AG09319 (cell line): ENCODE results near the gene BRF1.

Source experiments
- DNase-seq: peaks from one replicate; pipeline ENCODE4 v3.0.0-alpha.2; 2010; ENCODE audit warnings: low read depth; ENCODE audit errors: extremely low read depth
- TF ChIP-seq, protein P1 (sequence below): IDR thresholded peaks from 2 replicates; pipeline ENCODE4 v1.5.1; 2011; ENCODE audit warnings: low read depth, mild to moderate bottlenecking, inconsistent platforms, low read length, moderate library complexity

Gene BRF1

DNA sequence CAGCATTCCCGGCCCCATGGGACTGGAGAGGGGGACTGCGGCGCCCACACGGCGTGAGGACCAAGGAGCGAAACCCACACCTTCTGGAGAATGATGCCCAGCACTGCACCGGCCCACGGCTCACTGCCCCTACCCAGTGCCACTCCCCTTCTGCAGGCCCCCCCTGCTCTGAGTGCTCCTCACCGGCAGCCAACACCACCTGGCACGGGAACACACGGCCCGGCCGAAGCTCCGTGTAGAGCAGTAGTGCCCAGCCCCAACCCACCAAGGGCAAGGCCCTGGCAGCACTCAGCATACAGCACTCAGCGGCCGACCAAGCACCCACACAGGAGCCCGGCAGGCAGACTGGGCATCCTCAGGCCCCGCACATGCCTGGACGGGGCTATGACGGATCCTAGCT is 39.0 kb downstream of the BRF1 start:
- DNase-seq = no peak
- TF ChIP-seq, protein P1, sequence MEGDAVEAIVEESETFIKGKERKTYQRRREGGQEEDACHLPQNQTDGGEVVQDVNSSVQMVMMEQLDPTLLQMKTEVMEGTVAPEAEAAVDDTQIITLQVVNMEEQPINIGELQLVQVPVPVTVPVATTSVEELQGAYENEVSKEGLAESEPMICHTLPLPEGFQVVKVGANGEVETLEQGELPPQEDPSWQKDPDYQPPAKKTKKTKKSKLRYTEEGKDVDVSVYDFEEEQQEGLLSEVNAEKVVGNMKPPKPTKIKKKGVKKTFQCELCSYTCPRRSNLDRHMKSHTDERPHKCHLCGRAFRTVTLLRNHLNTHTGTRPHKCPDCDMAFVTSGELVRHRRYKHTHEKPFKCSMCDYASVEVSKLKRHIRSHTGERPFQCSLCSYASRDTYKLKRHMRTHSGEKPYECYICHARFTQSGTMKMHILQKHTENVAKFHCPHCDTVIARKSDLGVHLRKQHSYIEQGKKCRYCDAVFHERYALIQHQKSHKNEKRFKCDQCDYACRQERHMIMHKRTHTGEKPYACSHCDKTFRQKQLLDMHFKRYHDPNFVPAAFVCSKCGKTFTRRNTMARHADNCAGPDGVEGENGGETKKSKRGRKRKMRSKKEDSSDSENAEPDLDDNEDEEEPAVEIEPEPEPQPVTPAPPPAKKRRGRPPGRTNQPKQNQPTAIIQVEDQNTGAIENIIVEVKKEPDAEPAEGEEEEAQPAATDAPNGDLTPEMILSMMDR = no peak

DNA sequence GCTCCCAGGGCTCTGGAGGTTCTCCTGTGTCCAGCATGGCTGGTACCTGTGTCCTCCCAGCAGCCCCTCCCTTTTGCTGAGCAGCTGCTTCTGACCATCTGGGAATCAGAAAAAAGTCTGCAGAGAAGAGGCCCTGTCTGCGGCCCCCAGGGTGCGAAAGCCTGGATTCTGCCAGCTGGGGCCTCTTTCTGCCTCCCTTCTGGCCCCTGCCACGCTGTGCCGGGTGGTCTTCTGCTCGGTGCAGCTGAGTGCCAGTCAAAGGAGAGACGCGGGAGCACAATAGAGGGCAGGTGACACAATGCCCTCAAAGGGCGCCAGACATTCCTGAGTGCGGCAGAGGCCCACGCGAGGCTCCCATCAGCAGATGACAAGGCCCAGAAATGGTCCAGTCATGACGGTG is 39.8 kb downstream of the BRF1 start:
- TF ChIP-seq, protein P1 = no peak
- no peak for DNase-seq

DNA sequence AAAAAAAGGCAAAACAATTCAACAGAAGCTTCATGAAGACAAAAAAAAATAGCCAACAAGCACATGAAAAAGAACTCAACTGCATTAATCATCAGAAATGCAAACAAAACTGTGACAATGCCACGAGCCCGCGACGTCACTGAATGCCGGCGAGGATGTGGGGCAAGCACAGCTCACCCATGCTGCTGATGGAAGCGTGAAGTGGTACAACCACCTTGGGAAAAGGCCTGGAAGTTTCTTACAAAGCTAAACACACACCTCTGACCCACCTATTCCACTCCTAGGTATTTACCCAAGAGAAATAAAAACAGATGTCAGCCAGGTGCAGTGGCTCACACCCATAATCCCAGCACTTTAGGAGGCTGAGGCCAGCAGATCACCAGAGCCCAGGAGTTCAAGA is 42.0 kb downstream of the BRF1 start:
- no peak for DNase-seq
- TF ChIP-seq, protein P1 = no peak

DNA sequence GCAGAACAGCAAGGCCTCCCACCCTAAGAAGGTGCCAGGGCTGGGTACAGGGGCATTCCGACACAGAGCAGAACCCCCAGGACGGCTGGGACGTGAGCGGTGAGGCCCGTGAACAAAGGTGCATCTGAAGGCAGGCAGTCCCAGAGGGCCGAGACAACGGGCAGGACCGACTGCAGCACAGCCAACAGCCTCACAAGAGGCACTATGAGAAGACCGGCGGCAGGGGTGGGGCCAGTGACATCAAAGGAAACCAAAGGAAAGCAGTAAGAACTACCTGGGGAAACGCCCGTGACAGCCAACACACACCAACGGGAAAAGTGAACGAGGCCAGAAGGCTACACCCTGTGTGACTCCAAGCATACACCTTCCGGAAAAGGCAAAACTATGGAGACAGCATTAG is 43.3 kb downstream of the BRF1 start:
- TF ChIP-seq, protein P1 = no peak
- no peak for DNase-seq

DNA sequence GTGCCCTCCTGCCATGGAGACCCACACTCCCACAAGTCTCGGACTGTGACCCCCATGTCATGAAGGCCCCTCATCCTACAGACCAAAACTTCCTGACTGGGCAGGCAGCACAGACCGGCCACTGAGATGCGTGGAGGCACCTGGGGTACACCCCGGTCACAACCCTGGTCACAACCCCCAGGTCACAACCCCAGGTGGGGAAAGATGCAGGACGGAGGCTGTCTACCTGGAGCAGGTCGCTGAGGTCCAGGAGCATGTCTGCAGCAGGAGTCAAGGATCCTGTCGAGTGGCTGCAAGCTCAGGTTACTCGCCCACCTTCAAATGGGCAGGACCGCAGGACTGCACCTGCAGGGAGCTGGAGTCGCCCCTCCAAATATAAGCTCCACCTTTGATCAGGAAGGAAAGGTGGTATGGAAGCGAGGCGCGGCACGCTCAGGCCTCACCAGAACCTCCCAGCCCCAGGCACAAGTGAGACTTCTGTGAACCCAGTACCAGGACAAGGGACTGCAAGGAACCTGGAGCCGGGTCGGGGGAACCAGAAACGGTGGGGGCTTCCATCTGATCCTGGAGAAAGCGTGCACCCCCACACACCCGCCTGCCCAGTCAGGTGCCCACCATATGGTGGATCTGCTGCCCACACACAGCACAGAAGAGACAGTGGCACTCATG is 44.4 kb downstream of the BRF1 start:
- TF ChIP-seq, protein P1 = no peak
- no peak for DNase-seq

DNA sequence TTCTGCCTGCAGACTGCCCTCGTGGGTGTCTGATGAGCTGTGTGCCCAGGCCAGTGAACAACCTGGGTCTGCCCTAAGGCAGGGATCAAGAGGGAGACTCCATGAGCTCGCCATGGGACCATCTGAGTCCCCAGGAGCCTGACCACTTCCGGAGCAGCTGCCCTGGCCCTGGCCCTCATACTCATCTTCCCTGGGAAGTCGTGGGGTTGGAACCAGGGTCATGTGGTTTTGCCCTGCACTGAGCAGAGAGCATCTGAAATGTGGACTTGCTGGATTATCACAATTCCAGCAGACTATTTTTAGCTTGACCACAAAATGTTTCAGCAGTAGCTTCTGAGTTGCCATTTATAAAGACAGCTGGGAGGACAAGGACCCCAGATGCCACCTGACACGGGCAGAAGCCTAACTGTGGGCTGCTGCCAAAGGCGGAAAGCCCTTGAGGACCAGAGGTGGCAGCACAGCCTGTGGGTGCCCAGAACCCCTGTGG is 45.7 kb downstream of the BRF1 start:
- TF ChIP-seq, protein P1 = no peak
- no peak for DNase-seq

DNA sequence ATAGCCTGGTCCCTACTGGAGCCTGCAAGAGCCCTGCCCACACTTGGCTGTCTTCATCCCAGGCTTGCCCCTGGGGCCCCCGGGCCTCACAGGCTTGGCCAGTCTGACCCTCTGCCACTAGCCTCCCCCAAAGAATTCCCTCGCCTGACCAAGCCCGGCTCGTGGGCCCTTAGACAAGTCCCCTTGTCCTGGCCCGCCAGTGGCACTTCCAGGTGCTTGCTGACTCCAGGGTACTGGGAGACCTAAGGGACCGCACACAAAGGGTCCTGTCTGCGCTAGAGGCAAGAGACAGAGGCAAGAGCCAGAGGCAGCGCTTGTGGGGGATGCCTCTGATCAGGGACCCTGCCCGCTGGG is 47.5 kb downstream of the BRF1 start:
- DNase-seq = no peak
- TF ChIP-seq, protein P1 = no peak
